HepG2 (cell line): ENCODE measurements around the gene CBY2. TPM values are rescaled to one million over a fixed set of nuclear protein-coding genes. Genes with fewer than 3 reads are reported as not detected.

Experiments
- ATAC-seq: fragments of 200-7000 bp; cut with Tn5 transposase; 3 replicates; pipeline ENCODE4 v1.9.1; 2020; ENCODE audit warnings: mild to moderate bottlenecking, moderate library complexity
- BruUV-seq: library from RNA; stranded (reverse); fragments of 400-500 nt; replicated peaks from 2 replicates; lab custom pipeline; 2021; lab: Mats Ljungman, UMichigan
- CTCF ChIA-PET: fragments of 300-600 bp; formaldehyde crosslinking; extraction: SDS; loops from one replicate; lab custom pipeline; 2021; ENCODE audit warnings: low total read pairs, inconsistent platforms, low intra/inter-chr PET ratio; lab: Yijun Ruan, JAX
- POLR2A ChIA-PET: fragments of 350-600 bp; sonication (Branson Sonifier 250); formaldehyde crosslinking; loops from one replicate; lab custom pipeline; 2020; ENCODE audit warnings: antibody characterized with exemption, inconsistent platforms; lab: Yijun Ruan, JAX
- DNase-seq: peaks from one replicate; pipeline ENCODE4 v3.0.0-alpha.2; 2015; ENCODE audit warnings: low spot score
- FAIRE-seq: peaks from 3 replicates; lab custom pipeline; 2011; peaks lifted over from hg19 to GRCh38; lab: Jason Lieb, UNC
- H2AFZ ChIP-seq: one replicate; pipeline ENCODE4 v1.6.1; 2011; ENCODE audit warnings: low read length, inconsistent platforms
- H3K27ac ChIP-seq: fragments of 300-600 bp; 3 replicates; pipeline ENCODE4 v1.8.0; 2011; ENCODE audit warnings: mixed run types, mild to moderate bottlenecking, mixed read lengths, low read length, inconsistent platforms; ENCODE audit not compliant: insufficient read depth; ENCODE audit errors: extremely low read length
- H3K27me3 ChIP-seq, 2 experiments: fragments of 200-600 bp in 1 of 2; 2 replicates in 1 of 2; 3 replicates in 1 of 2; pipeline versions ENCODE4 v1.6.0 to v1.8.0; 2011; ENCODE audit warnings: low read length in 2 of 2, mild to moderate bottlenecking in 2 of 2, moderate library complexity in 2 of 2, inconsistent platforms in 1 of 2; ENCODE audit not compliant: insufficient read depth in 2 of 2, control insufficient read depth in 1 of 2
- H3K36me3 ChIP-seq, 2 experiments: fragments of 200-600 bp in 1 of 2; replicated peaks in 1 of 2; 2 replicates in 1 of 2; 3 replicates in 1 of 2; pipeline versions ENCODE4 v1.5.1 to v1.8.0; 2011; ENCODE audit warnings: low read length in 2 of 2, inconsistent platforms in 1 of 2; ENCODE audit not compliant: insufficient read depth in 2 of 2, control insufficient read depth in 1 of 2
- H3K4me1 ChIP-seq: 2 replicates; pipeline ENCODE4 v1.5.1; 2012; ENCODE audit warnings: low read length, inconsistent platforms; ENCODE audit not compliant: insufficient read depth
- H3K4me2 ChIP-seq: 2 replicates; pipeline ENCODE4 v1.6.0; 2011; ENCODE audit warnings: low read depth, low read length, inconsistent platforms
- H3K4me3 ChIP-seq, 3 experiments: fragments of 200-600 bp in 1 of 3; sonication (generic), shearing (Covaris generic) in 1 of 3; replicated peaks in 1 of 3; 2 replicates each; pipeline ENCODE4 v1.5.1; 2011 to 2016; ENCODE audit warnings: low read length in 3 of 3, inconsistent platforms in 2 of 3, low read depth in 2 of 3, mild to moderate bottlenecking in 2 of 3, control low read depth in 1 of 3, mixed read lengths in 1 of 3; ENCODE audit not compliant: insufficient read depth in 1 of 3
- H3K79me2 ChIP-seq: one replicate; pipeline ENCODE4 v1.6.1; 2011; ENCODE audit warnings: low read length, inconsistent platforms; ENCODE audit not compliant: insufficient read depth
- H3K9ac ChIP-seq: 2 replicates; pipeline ENCODE4 v1.6.0; 2011; ENCODE audit warnings: mild to moderate bottlenecking, low read depth, low read length, inconsistent platforms; ENCODE audit not compliant: insufficient read depth
- H3K9me3 ChIP-seq: 2 replicates; pipeline ENCODE4 v1.5.1; 2012; ENCODE audit warnings: mild to moderate bottlenecking, low read length
- H4K20me1 ChIP-seq: 2 replicates; pipeline ENCODE4 v1.6.0; 2011; ENCODE audit warnings: inconsistent platforms, mild to moderate bottlenecking, low read length, moderate library complexity; ENCODE audit not compliant: insufficient read depth
- DZIP1 ChIP-seq: sonication (generic); formaldehyde crosslinking; IDR thresholded peaks from 2 replicates; pipeline ENCODE4 v1.5.0; 2020; ENCODE audit warnings: mild to moderate bottlenecking, missing genetic modification reagents
- ERF ChIP-seq: IDR thresholded peaks from 2 replicates; pipeline ENCODE4 v1.6.1; 2018; ENCODE audit warnings: missing biosample characterization, missing genetic modification reagents
- MED13 ChIP-seq: sonication (generic); formaldehyde crosslinking; IDR thresholded peaks from 2 replicates; pipeline ENCODE4 v1.5.0; 2020; ENCODE audit warnings: missing genetic modification reagents
- NFIC ChIP-seq: IDR thresholded peaks from 2 replicates; pipeline ENCODE4 v1.6.1; 2012; ENCODE audit warnings: mild to moderate bottlenecking, low read length, inconsistent platforms
- PRPF4 ChIP-seq: fragments of 200-400 bp; formaldehyde crosslinking; IDR thresholded peaks from 2 replicates; pipeline ENCODE4 v1.6.1; 2016; ENCODE audit warnings: low read length, low read depth; ENCODE audit not compliant: poor library complexity, severe bottlenecking
- RBAK ChIP-seq: sonication (generic); formaldehyde crosslinking; IDR thresholded peaks from 2 replicates; pipeline ENCODE4 v1.5.1; 2020; ENCODE audit warnings: mild to moderate bottlenecking, missing genetic modification reagents
- RFX1 ChIP-seq: fragments of 450-650 bp; IDR thresholded peaks from 2 replicates; pipeline ENCODE4 v1.6.1; 2017
- YEATS2 ChIP-seq: sonication (generic); formaldehyde crosslinking; IDR thresholded peaks from 2 replicates; pipeline ENCODE4 v1.4.0; 2020; ENCODE audit warnings: missing genetic modification reagents, borderline replicate concordance
- YY1 ChIP-seq: IDR thresholded peaks from 2 replicates; pipeline ENCODE4 v1.6.1; 2011; ENCODE audit warnings: low read length, low read depth, moderate library complexity, mild to moderate bottlenecking; ENCODE audit not compliant: insufficient read depth, insufficient replicate concordance
- ZC3H4 ChIP-seq: sonication (generic); formaldehyde crosslinking; IDR thresholded peaks from 2 replicates; pipeline ENCODE4 v1.4.0; 2020; ENCODE audit warnings: missing genetic modification reagents, borderline replicate concordance
- ZFP90 ChIP-seq: sonication (generic); formaldehyde crosslinking; IDR thresholded peaks from 2 replicates; pipeline ENCODE4 v1.8.0; 2022; ENCODE audit warnings: missing genetic modification reagents, mild to moderate bottlenecking, inconsistent platforms, borderline replicate concordance
- ZNF224 ChIP-seq: sonication (generic); formaldehyde crosslinking; IDR thresholded peaks from 2 replicates; pipeline ENCODE4 v1.5.0; 2020; ENCODE audit warnings: mild to moderate bottlenecking, missing genetic modification reagents
- ZNF784 ChIP-seq: sonication (generic); formaldehyde crosslinking; IDR thresholded peaks from 2 replicates; pipeline ENCODE4 v1.5.1; 2020; ENCODE audit warnings: missing genetic modification reagents, mild to moderate bottlenecking, borderline replicate concordance
- WGBS: methylation state at CpG from one replicate; pipeline ENCODE4 v1.1.6; 2017; ENCODE audit warnings: low lambda C conversion rate; 5-methylcytosine and 5-hydroxymethylcytosine counted together
- in situ Hi-C: cut with HindIII; loops from 2 replicates; pipeline ENCODE4 v1.10.0; 2017; ENCODE audit warnings: low pct_unique_long_range_greater_than_20kb; ENCODE audit not compliant: extremely low pct_ligation_motif_present
- intact Hi-C: fragments of 100-400 bp; cut with micrococcal nuclease; formaldehyde crosslinking; loops from one replicate; pipeline ENCODE4 v1.10.0; 2022; ENCODE audit not compliant: unreplicated experiment
- polyA plus RNA-seq, 8 experiments: library from polyadenylated mRNA; depleted of rRNA in 3 of 8; stranded (reverse) in 7 of 8; unstranded in 1 of 8; fragments of >200 nt; fragmentation: Illumina TruSeq in 4 of 8; extraction: Trizol in 4 of 8; gene quantifications; 2 replicates each; pipeline versions ENCODE4 v1.2.1 to v1.2.3, GENCODE V29; 2011 to 2016; ENCODE audit warnings: low read depth in 4 of 8, missing spikeins in 1 of 8, mixed read lengths in 1 of 8; ENCODE audit not compliant: insufficient read depth in 1 of 8
- total RNA-seq, 5 experiments: library from RNA; depleted of rRNA; stranded (reverse); fragments of >200 nt; fragmentation: Illumina TruSeq; extraction: Trizol; gene quantifications; 2 replicates each; pipeline ENCODE4 v1.2.3, GENCODE V29; 2016; ENCODE audit warnings: low read depth in 1 of 5

CBY2 gene
- total and polyA plus RNA-seq, 2 of the 13 experiments (the other 11 are each of a cell fraction or from before 2014, with no cell fraction given): not detected

DNA sequence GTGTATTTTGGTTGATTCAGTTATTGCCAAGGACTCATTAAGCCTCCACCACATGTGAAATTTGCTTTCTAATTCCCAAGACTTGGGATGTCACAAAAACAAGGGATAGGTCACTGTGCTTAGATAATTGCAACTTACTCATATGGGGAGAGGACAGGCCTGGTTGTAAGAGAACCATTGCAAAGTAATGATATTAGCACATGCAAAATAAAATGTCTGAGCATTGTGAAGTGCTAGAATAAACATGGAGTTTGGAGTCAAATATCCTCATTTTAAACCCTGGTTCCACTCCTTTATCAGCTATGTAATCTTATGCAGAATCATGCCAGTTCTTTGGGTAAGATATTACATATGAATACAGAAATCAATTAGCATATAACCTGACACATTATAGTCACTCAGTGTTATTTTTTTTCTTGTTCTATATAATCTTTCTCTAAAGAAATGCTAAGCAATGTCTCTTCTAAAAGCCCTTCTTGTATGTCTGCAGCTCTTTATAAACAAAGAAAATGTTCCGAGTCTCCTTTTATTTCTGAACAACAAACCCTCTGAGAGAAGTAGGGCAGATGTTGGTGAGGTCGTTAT, 5.5 kb downstream of the CBY2 start (continued):
- TF ChIP-seq YY1: no peak
- no peak for TF ChIP-seq ZNF784 (CRISPR knock-in tag)
- TF ChIP-seq MED13 (CRISPR knock-in tag): no peak
- no peak for TF ChIP-seq PRPF4
- TF ChIP-seq ERF (CRISPR knock-in tag): no peak
- TF ChIP-seq ZNF224 (CRISPR knock-in tag): no peak
- no peak for TF ChIP-seq RBAK
- TF ChIP-seq DZIP1 (CRISPR knock-in tag): no peak
- TF ChIP-seq ZFP90 (CRISPR knock-in tag): no peak

DNA sequence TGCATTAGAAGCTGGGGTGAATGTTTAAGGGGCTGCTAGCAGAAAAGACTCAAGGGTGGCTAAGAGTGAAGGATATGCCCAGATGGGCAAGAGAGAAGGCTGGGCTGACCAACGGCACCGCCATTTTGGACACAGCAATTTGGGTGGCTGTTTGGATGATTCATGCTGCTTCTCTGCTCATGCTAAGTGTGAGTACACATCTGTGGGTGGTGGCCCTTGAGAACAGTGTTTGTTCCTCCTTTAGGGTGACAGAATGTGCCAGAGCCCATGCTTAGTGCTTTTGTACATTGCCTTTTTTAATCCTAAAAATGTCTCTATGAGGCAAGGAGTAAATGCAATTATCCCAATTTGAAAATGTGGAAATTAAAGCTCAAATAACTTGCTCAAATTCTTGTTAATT, 9.8 kb downstream of the CBY2 start:
- Histone ChIP-seq H3K36me3 (no peaks in the 10 kb centered on the region), H4K20me1 (no peaks in the 10 kb centered on the region), H3K4me2 (no peak overlapping the region), H3K27me3 (peaks cover 0 to 16% of the 10 kb centered on the region in 2 experiments; a peak in 3 of 5 replicates), H3K27ac (no peak overlapping the region), H3K4me3 (no peak overlapping the region), H3K9me3 (no peaks in the 10 kb centered on the region), H3K9ac (no peak overlapping the region), H2AFZ (no peak overlapping the region), H3K4me1 (no peaks in the 10 kb centered on the region), H3K79me2 (no peaks in the 10 kb centered on the region)
- no TSS peak for BruUV-seq
- CTCF ChIA-PET: no interaction called here
- 0% methylated on average over 2 of the region's 2 CpGs for WGBS
- DNase-seq (no peak), ATAC-seq (no peak), FAIRE-seq (no peak)
- intact Hi-C loops: no loop called here
- in situ Hi-C loops: no loop called here
- POLR2A ChIA-PET: no interaction called here
- TF ChIP-seq NFIC (no peak), YEATS2 (CRISPR knock-in tag) (no peak), ZC3H4 (CRISPR knock-in tag) (no peak), RFX1 (no peak)
